Upper lobe of left lung (tissue), 6 donors: ENCODE measurements around the gene MAML2. TPM values are rescaled to one million over a fixed set of nuclear protein-coding genes. Genes with fewer than 3 reads are reported as not detected.

Source experiments
- ATAC-seq, 2 donors: fragments of 200-7000 bp; cut with Tn5 transposase; one replicate each; pipeline ENCODE4 v1.9.1; 2022; ENCODE audit warnings: mild to moderate bottlenecking in 2 of 2, moderate library complexity in 2 of 2; ENCODE audit not compliant: low FRiP score in 2 of 2
- DNase-seq, 2 donors: peaks; one replicate each; pipeline ENCODE4 v3.0.0-alpha.2; 2019 to 2020
- H3K27ac ChIP-seq, 4 donors: fragments of 200-600 bp; sonication (generic); one replicate each; pipeline ENCODE4 v1.5.1; 2016 to 2019
- H3K27me3 ChIP-seq, 4 donors: fragments of 200-600 bp; sonication (generic); one replicate each; pipeline ENCODE4 v1.5.1; 2017 to 2019
- H3K36me3 ChIP-seq, 4 donors: fragments of 200-600 bp; sonication (generic); one replicate each; pipeline ENCODE4 v1.5.1; 2016 to 2019
- H3K4me1 ChIP-seq, 4 donors: fragments of 200-600 bp; sonication (generic); one replicate each; pipeline ENCODE4 v1.5.1; 2018 to 2019
- H3K4me3 ChIP-seq, 4 donors: fragments of 200-600 bp; sonication (generic); one replicate each; pipeline ENCODE4 v1.5.1; 2017 to 2019; ENCODE audit warnings: mild to moderate bottlenecking in 2 of 4, moderate library complexity in 1 of 4
- H3K9me3 ChIP-seq, 4 donors: fragments of 200-600 bp; sonication (generic); one replicate each; pipeline ENCODE4 v1.5.1; 2018 to 2019
- EP300 ChIP-seq, 4 donors: sonication (generic); formaldehyde crosslinking; IDR thresholded peaks; one replicate each; pipeline ENCODE4 v1.5.1; 2017; ENCODE audit warnings: antibody characterized with exemption in 4 of 4, control low read depth in 2 of 4
- POLR2A ChIP-seq, 4 donors: fragments of 450-650 bp; IDR thresholded peaks; one replicate each; pipeline ENCODE4 v1.5.1; 2016 to 2017; ENCODE audit warnings: antibody characterized with exemption in 4 of 4, mild to moderate bottlenecking in 2 of 4
- POLR2AphosphoS5 ChIP-seq, 2 donors: sonication (generic); formaldehyde crosslinking; IDR thresholded peaks; one replicate each; pipeline ENCODE4 v1.5.1; 2017; ENCODE audit warnings: antibody characterized with exemption in 2 of 2
- WGBS, 2 donors: methylation state at CpG; one replicate each; pipeline ENCODE4 v1.1.5; 2017 to 2018; 5-methylcytosine and 5-hydroxymethylcytosine counted together
- total RNA-seq, 6 donors: library from RNA; depleted of rRNA in 4 of 6; stranded (reverse); fragments of >200 nt in 4 of 6; gene quantifications; one replicate each; pipeline versions ENCODE4 v1.1.0 to v1.2.1, GENCODE V29; 2016 to 2021
- TF ChIP-seq, protein P1 (sequence below), 6 experiments: fragments of 450-650 bp in 4 of 6; fragments of 200-600 bp in 2 of 6; sonication (generic) in 2 of 6; IDR thresholded peaks; one replicate each; pipeline ENCODE4 v1.5.1; 2016 to 2019; ENCODE audit warnings: antibody characterized with exemption in 6 of 6
- donor health status: DM: no; HTN: no; CAD: no; lungs with moderate emphysema.
- donor health status: DM: no; HTN: yes; CAD: no; lungs with severe emphysema.

The MAML2 gene
- total RNA-seq, 6 donors from 2014 or later, result 19.5 to 36.6 (median 26.3) TPM

DNA sequence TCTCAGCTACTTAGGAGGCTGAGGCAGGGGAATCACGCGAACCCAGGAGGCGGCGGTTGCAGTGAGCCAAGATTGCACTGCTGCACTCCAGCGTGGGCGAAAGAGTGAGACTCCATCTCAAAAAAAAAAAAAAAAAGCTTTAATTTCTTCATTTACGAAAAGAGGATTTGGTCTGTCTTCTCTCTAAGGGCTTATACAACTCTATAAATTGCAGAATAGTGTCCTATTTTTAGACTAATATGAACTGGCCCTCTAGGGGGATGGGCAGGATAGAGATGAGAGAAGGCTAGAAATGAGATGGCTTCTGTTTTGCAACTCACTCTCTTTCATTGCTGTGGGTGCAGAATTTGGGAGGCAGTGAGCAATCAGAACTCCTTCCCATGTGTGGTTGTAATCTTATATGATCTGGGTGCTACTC lies 11.3 kb downstream of the MAML2 start:
- DNase-seq (peak in 1 of 2 donors; percentile 33), ATAC-seq (peak; percentile 21 to 68)
- 69 to 80% methylated on average over 7 of the region's 7 CpGs for WGBS, 2 donors

DNA sequence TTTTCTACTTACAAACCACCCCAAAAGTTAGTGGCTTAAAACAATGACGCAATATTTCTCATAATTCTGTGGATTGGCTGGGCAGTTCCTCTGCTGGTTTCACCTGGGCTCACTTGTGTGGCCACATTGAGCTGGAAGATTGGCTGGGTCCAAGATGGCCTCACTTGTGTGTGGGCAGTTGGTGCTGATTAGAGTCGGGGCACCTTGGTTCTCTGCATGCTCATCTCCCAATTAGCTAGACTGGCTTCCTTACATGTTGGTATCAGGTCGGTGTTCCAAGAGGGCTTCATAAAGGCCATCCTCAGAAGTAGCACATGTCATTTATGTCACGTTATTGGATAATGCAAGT lies 12.5 kb downstream of the MAML2 start:
- ATAC-seq (no peak), DNase-seq (no peak)
- Histone ChIP-seq H3K36me3 (no peaks in the 10 kb centered on the region), H3K9me3 (no peaks in the 10 kb centered on the region), H3K4me1 (peaks cover 36 to 69% (median 61%) of the 10 kb centered on the region in 4 donors), H3K27ac (peak overlapping the region in 1 of 4 donors; percentile 68), H3K27me3 (no peaks in the 10 kb centered on the region), H3K4me3 (no peak overlapping the region)
- TF ChIP-seq POLR2A (IDR thresholded peaks at IDR 0.05), result no peak
- TF ChIP-seq, protein P1, sequence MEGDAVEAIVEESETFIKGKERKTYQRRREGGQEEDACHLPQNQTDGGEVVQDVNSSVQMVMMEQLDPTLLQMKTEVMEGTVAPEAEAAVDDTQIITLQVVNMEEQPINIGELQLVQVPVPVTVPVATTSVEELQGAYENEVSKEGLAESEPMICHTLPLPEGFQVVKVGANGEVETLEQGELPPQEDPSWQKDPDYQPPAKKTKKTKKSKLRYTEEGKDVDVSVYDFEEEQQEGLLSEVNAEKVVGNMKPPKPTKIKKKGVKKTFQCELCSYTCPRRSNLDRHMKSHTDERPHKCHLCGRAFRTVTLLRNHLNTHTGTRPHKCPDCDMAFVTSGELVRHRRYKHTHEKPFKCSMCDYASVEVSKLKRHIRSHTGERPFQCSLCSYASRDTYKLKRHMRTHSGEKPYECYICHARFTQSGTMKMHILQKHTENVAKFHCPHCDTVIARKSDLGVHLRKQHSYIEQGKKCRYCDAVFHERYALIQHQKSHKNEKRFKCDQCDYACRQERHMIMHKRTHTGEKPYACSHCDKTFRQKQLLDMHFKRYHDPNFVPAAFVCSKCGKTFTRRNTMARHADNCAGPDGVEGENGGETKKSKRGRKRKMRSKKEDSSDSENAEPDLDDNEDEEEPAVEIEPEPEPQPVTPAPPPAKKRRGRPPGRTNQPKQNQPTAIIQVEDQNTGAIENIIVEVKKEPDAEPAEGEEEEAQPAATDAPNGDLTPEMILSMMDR (IDR thresholded peaks at IDR 0.05), result no peak
- TF ChIP-seq POLR2AphosphoS5 (IDR thresholded peaks at IDR 0.05), result no peak
- TF ChIP-seq EP300 (IDR thresholded peaks at IDR 0.05), result no peak
- WGBS, 2 donors, result 93 to 97% methylated on average over 4 of the region's 4 CpGs

More for the DNA sequence above, 11.3 kb downstream of the MAML2 start:
- no peaks in the 10 kb centered on the region for H3K27me3 ChIP-seq
- peak overlapping the region; percentile 41 to 68 (median 49) for H3K27ac ChIP-seq
- TF ChIP-seq, protein P1 (IDR thresholded peaks at IDR 0.05), result no peak
- TF ChIP-seq POLR2A (IDR thresholded peaks at IDR 0.05), result no peak
- no peak for TF ChIP-seq EP300 (IDR thresholded peaks at IDR 0.05)
- TF ChIP-seq POLR2AphosphoS5 (IDR thresholded peaks at IDR 0.05), result no peak
- H3K36me3 ChIP-seq, result no peaks in the 10 kb centered on the region
- H3K9me3 ChIP-seq, result no peaks in the 10 kb centered on the region
- peaks cover 42 to 74% (median 69%) of the 10 kb centered on the region in 4 donors for H3K4me1 ChIP-seq
- no peak overlapping the region for H3K4me3 ChIP-seq

DNA sequence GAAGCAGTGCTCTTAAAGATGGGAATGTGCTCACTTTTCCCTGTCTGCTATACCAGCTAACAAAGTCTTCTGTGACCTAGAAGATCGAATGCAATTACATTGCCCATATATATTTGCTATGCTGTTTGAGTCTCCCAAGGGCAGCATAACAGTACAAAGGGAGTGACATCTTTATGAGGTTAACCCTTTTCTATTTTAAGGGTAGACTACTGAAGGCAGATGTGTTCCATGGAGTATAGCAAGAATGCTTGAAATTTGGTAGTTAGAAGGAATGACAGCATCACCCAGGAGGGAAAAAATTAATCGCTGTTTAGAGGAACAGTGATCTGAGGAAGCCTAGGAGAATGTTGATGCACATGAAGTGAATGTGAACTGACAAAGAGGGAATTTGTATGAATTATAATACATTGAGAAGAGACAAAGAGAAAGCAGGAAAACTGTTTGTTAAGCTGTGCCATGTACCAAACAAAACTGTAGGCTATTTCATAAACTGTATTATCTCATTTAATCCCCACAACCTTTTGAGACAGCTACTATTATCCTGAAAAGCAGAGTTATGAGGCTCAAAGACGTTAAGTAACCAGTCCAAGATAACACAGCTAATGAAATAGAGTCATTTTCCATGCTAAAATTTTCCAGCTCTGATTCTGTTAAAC lies 13.0 kb downstream of the MAML2 start:
- Histone ChIP-seq H3K27ac (peak overlapping the region; percentile 12 to 68 (median 57)), H3K4me1 (peaks cover 37 to 69% (median 59%) of the 10 kb centered on the region in 4 donors), H3K36me3 (no peaks in the 10 kb centered on the region), H3K9me3 (no peaks in the 10 kb centered on the region), H3K27me3 (no peaks in the 10 kb centered on the region), H3K4me3 (no peak overlapping the region)
- no peak for TF ChIP-seq POLR2AphosphoS5 (IDR thresholded peaks at IDR 0.05)
- no peak for TF ChIP-seq EP300 (IDR thresholded peaks at IDR 0.05)
- TF ChIP-seq, protein P1 (IDR thresholded peaks at IDR 0.05), result no peak
- no peak for TF ChIP-seq POLR2A (IDR thresholded peaks at IDR 0.05)
- no peak for ATAC-seq
- DNase-seq, result no peak
- 76 to 78% methylated on average over 3 of the region's 3 CpGs for WGBS, 2 donors

DNA sequence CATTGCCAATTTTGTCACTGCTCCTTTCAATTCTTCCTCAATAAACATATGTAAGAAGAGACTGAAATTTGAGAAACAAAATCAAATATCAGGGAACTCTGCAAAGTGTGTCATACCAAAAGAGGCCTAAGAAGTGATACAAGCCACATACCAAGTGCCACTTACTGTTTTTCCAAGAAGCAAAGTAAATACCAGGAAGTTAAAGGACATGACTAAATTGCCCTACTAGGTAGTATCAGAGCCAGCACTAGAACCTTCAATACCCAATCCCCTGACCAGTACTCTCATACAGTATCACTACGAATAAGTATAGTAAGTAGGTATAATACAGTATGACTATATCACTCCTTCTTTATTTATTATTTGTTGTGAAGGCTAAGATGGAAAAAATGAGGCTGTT lies 13.6 kb downstream of the MAML2 start:
- H3K4me1 ChIP-seq, result peaks cover 34 to 65% (median 54%) of the 10 kb centered on the region in 4 donors
- 51 to 67% methylated on average over 1 of the region's 1 CpG for WGBS, 2 donors
- H3K36me3 ChIP-seq, result no peaks in the 10 kb centered on the region
- peak overlapping the region; percentile 12 to 68 (median 57) for H3K27ac ChIP-seq
- H3K4me3 ChIP-seq, result no peak overlapping the region
- no peaks in the 10 kb centered on the region for H3K27me3 ChIP-seq
- no peaks in the 10 kb centered on the region for H3K9me3 ChIP-seq
- no peak for DNase-seq
- ATAC-seq, result peak; percentile 48 to 83
- TF ChIP-seq, protein P1 (IDR thresholded peaks at IDR 0.05), result no peak
- TF ChIP-seq EP300 (IDR thresholded peaks at IDR 0.05), result peak in 1 of 4 donors; percentile 62
